ENCODE measurements around the gene TRIM50.

DNA sequence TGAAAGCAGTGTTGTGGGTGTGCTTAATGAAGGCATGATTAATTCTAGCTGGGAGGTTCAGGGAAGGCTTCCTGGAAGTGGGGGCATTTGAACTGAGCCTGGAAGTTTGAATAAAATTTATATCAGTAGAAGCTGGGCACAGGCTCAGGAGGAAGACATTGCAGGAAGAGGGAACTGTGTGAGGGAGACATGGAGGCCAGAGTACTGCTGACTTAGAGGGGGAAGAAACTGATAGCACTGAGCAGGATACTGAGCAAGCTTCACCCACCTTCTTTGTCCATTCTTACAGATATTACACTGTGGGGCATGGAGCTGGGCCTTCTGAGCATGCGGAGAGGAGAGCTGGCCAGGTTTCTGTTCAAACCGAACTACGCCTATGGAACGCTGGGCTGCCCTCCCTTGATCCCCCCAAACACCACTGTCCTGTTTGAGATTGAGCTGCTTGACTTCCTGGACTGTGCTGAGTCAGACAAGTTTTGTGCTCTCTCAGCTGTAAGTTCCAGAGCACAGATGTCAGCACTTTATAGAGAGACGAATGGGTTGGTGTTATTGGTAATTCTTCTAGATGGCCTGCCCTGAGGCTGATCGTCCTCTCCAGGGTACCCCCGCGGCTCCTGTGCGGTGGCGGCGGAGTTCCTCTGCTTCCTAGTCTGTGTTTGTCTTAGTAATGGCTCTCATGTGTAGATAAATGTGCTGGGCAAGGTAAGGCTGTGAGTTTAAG lies 2.1 kb upstream of the TRIM50 start:
- TF ChIP-seq, protein P1, sequence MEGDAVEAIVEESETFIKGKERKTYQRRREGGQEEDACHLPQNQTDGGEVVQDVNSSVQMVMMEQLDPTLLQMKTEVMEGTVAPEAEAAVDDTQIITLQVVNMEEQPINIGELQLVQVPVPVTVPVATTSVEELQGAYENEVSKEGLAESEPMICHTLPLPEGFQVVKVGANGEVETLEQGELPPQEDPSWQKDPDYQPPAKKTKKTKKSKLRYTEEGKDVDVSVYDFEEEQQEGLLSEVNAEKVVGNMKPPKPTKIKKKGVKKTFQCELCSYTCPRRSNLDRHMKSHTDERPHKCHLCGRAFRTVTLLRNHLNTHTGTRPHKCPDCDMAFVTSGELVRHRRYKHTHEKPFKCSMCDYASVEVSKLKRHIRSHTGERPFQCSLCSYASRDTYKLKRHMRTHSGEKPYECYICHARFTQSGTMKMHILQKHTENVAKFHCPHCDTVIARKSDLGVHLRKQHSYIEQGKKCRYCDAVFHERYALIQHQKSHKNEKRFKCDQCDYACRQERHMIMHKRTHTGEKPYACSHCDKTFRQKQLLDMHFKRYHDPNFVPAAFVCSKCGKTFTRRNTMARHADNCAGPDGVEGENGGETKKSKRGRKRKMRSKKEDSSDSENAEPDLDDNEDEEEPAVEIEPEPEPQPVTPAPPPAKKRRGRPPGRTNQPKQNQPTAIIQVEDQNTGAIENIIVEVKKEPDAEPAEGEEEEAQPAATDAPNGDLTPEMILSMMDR (IDR thresholded peaks at IDR 0.05; ENCODE audit: borderline replicate concordance, extremely low read depth, low read length, poor library complexity, severe bottlenecking): no peak
- TF ChIP-seq EZH2 (IDR thresholded peaks at IDR 0.05; ENCODE audit: borderline replicate concordance, low read depth, low read length, severe bottlenecking): no peak

Data from DND-41 (cell line).